CD4-positive, alpha-beta T cell treated with Interleukin-6 for 4 hours (primary cell): Measurements from ENCODE around the gene THRA.

Source experiments
- DNase-seq: peaks from one replicate; pipeline ENCODE4 v3.0.0-alpha.2; 2020; ENCODE audit warnings: mixed read lengths

The THRA gene

GRCh38 chr17:40062329-40063186, at the start of gene THRA:
TSS of gene THRA (plus strand) at chr17:40062965. CDS start at chr17:40074489, 11,524 bp downstream.
- peak; percentile 83 for DNase-seq

- no peak for DNase-seq
Measured at GRCh38 chr17:40014375-40014980, 48.3 kb upstream of the THRA start.

GRCh38 chr17:40015005-40015997, 47.5 kb upstream of the THRA start, which contains the start of gene CSF3:
TSS of gene CSF3 (plus strand) at chr17:40015440. CDS start at chr17:40015475, 35 bp downstream.
- no peak for DNase-seq

GRCh38 chr17:40015998-40016985, 46.5 kb upstream of the THRA start:
- DNase-seq, result no peak

GRCh38 chr17:40017422-40018080, 45.2 kb upstream of the THRA start:
- no peak for DNase-seq

GRCh38 chr17:40018211-40019121, 44.3 kb upstream of the THRA start:
- no peak for DNase-seq

GRCh38 chr17:40019140-40019991, 43.4 kb upstream of the THRA start:
- no peak for DNase-seq

- no peak for DNase-seq
Measured at GRCh38 chr17:40020146-40020545, 42.6 kb upstream of the THRA start.

GRCh38 chr17:40021451-40021971, 41.3 kb upstream of the THRA start:
- no peak for DNase-seq

GRCh38 chr17:40022497-40022896, 40.3 kb upstream of the THRA start:
- no peak for DNase-seq

- DNase-seq, result no peak
Measured at GRCh38 chr17:40022961-40023541, 39.7 kb upstream of the THRA start.

GRCh38 chr17:40023590-40024292, 39.0 kb upstream of the THRA start:
- DNase-seq, result no peak

- DNase-seq, result no peak
Measured at GRCh38 chr17:40024901-40025300, 37.9 kb upstream of the THRA start.

GRCh38 chr17:40025559-40025958, 37.2 kb upstream of the THRA start:
- no peak for DNase-seq

- peak; percentile 79 for DNase-seq
Measured at GRCh38 chr17:40025991-40026815, 36.6 kb upstream of the THRA start.

- DNase-seq, result peak; percentile 82
Measured at GRCh38 chr17:40026816-40027613, 35.8 kb upstream of the THRA start.
